HG03280 (cell line): ENCODE results near the gene LEMD1.

Source experiments
- ATAC-seq: cut with Tn5 transposase; IDR thresholded peaks from one replicate; pipeline ENCODE4 v1.9.1; 2021; ENCODE audit warnings: mild to moderate bottlenecking, moderate library complexity; ENCODE audit not compliant: unreplicated experiment

Gene LEMD1

GRCh38 chr1:205356440-205357139, 65.3 kb downstream of the LEMD1 start, which contains the start of gene KLHDC8A:
KLHDC8A (minus strand) TSS chr1:205356922; CDS start chr1:205343604, 13,318 bp downstream.
- no peak for ATAC-seq

- no peak for ATAC-seq
These were observed 66.8 kb downstream of the LEMD1 start for GRCh38 chr1:205355075-205355453.

GRCh38 chr1:205354259-205355074, 67.4 kb downstream of the LEMD1 start:
- ATAC-seq = no peak

- ATAC-seq = no peak
These were observed 68.2 kb downstream of the LEMD1 start for GRCh38 chr1:205353612-205354011.

GRCh38 chr1:205353191-205353590, 68.7 kb downstream of the LEMD1 start:
- no peak for ATAC-seq

- no peak for ATAC-seq
These were observed 69.7 kb downstream of the LEMD1 start for GRCh38 chr1:205351984-205352713.

GRCh38 chr1:205350691-205351141, 71.1 kb downstream of the LEMD1 start:
- ATAC-seq = no peak

GRCh38 chr1:205350124-205350523, 71.7 kb downstream of the LEMD1 start:
- no peak for ATAC-seq

GRCh38 chr1:205348554-205349487, 73.0 kb downstream of the LEMD1 start:
- no peak for ATAC-seq

GRCh38 chr1:205346956-205347574, 74.8 kb downstream of the LEMD1 start:
- no peak for ATAC-seq

- ATAC-seq = no peak
These were observed 76.1 kb downstream of the LEMD1 start for GRCh38 chr1:205345761-205346160.

GRCh38 chr1:205344066-205344928, 77.6 kb downstream of the LEMD1 start:
- no peak for ATAC-seq

GRCh38 chr1:205343431-205344065, 78.3 kb downstream of the LEMD1 start:
- ATAC-seq = no peak

GRCh38 chr1:205342986-205343385, 78.9 kb downstream of the LEMD1 start:
- no peak for ATAC-seq

- ATAC-seq = no peak
These were observed 81.2 kb downstream of the LEMD1 start for GRCh38 chr1:205340676-205341075.

GRCh38 chr1:205339717-205340116, 82.1 kb downstream of the LEMD1 start:
- peak; percentile 61 for ATAC-seq

GRCh38 chr1:205339197-205339702, 82.6 kb downstream of the LEMD1 start:
- ATAC-seq = no peak

GRCh38 chr1:205338011-205338410, 83.8 kb downstream of the LEMD1 start:
- no peak for ATAC-seq
